Transverse colon (tissue), 4 donors: Measurements from ENCODE around the gene TFAP2E. TPM values are rescaled to one million over a fixed set of nuclear protein-coding genes. Genes with fewer than 3 reads are reported as not detected.

Experiments used
- DNase-seq: peaks from one replicate; pipeline ENCODE4 v3.0.0-alpha.2; 2019
- H3K27ac ChIP-seq, 4 donors: fragments of 200-600 bp; sonication (generic); 2 replicates each; pipeline ENCODE4 v1.5.1; 2016 to 2018; ENCODE audit warnings: inconsistent platforms in 4 of 4
- H3K27me3 ChIP-seq: fragments of 200-600 bp; sonication (generic); 2 replicates; pipeline ENCODE4 v1.5.1; 2017; ENCODE audit warnings: inconsistent platforms
- H3K36me3 ChIP-seq, 4 donors: fragments of 200-600 bp; sonication (generic); 2 replicates each; pipeline ENCODE4 v1.5.1; 2017 to 2019; ENCODE audit warnings: inconsistent platforms in 4 of 4
- H3K4me1 ChIP-seq, 4 donors: fragments of 200-600 bp; sonication (generic); 2 replicates each; pipeline ENCODE4 v1.5.1; 2017 to 2020; ENCODE audit warnings: inconsistent platforms in 4 of 4
- H3K4me3 ChIP-seq, 4 donors: fragments of 200-600 bp; sonication (generic); 1 replicate in 1 of 4; 2 replicates in 3 of 4; pipeline versions ENCODE4 v1.5.1 to v1.6.1; 2017 to 2019; ENCODE audit warnings: inconsistent platforms in 4 of 4
- H3K9me3 ChIP-seq, 2 donors: fragments of 200-600 bp; sonication (generic); 2 replicates each; pipeline ENCODE4 v1.5.1; 2017 to 2019; ENCODE audit warnings: inconsistent platforms in 2 of 2
- CTCF ChIP-seq, 5 experiments: fragments of 200-600 bp in 3 of 5; fragments of 450-650 bp in 2 of 5; sonication (generic) in 3 of 5; IDR thresholded peaks; 1 replicate in 2 of 5; 2 replicates in 3 of 5; pipeline ENCODE4 v1.5.1; 2016 to 2017; ENCODE audit warnings: antibody characterized with exemption in 5 of 5, inconsistent platforms in 3 of 5, mild to moderate bottlenecking in 2 of 5, moderate library complexity in 1 of 5
- EP300 ChIP-seq: sonication (generic); formaldehyde crosslinking; IDR thresholded peaks from one replicate; pipeline ENCODE4 v1.6.1; 2017; ENCODE audit warnings: antibody characterized with exemption, low read depth
- POLR2A ChIP-seq: fragments of 450-650 bp; IDR thresholded peaks from one replicate; pipeline ENCODE4 v1.6.1; 2016; ENCODE audit warnings: antibody characterized with exemption, mild to moderate bottlenecking, moderate library complexity
- POLR2AphosphoS5 ChIP-seq, 3 donors: sonication (generic); formaldehyde crosslinking; IDR thresholded peaks; one replicate each; pipeline ENCODE4 v1.6.1; 2016; ENCODE audit warnings: antibody characterized with exemption in 3 of 3
- WGBS, 2 donors: methylation state at CpG; one replicate each; pipeline ENCODE4 v1.1.5; 2018; ENCODE audit warnings: low coverage in 1 of 2; 5-methylcytosine and 5-hydroxymethylcytosine counted together
- in situ Hi-C, 4 donors: fragments of 200-750 bp; cut with MboI; loops; one replicate each; pipeline versions ENCODE4 v1.15.0 to v1.15.1; 2017; ENCODE audit warnings: low sequenced_read_pairs in 3 of 4, low pct_ligation_motif_present in 1 of 4, low pct_unique_long_range_greater_than_20kb in 1 of 4
- intact Hi-C: fragments of 100-400 bp; cut with DNase I; formaldehyde crosslinking; loops from one replicate; pipeline ENCODE4 v1.15.1; 2023; ENCODE audit warnings: low total_unique reads
- total RNA-seq, 4 donors: library from RNA; depleted of rRNA; stranded (reverse); fragments of >200 nt; gene quantifications; one replicate each; pipeline ENCODE4 v1.1.0, GENCODE V29; 2016

TFAP2E gene
- total RNA-seq, 4 donors from 2014 or later: 0.27 to 1.4 TPM; not detected in 2

- H3K36me3 ChIP-seq: peaks cover 0 to 13% (median 0%) of the 10 kb centered on the region in 4 donors
- H3K4me3 ChIP-seq: no peak overlapping the region
- in situ Hi-C loops: no loop called here
- TF ChIP-seq CTCF (IDR thresholded peaks at IDR 0.05) (no peak), POLR2A (no peak), EP300 (no peak), POLR2AphosphoS5 (IDR thresholded peaks at IDR 0.05) (no peak)
- no peak overlapping the region for H3K27ac ChIP-seq
- intact Hi-C loops: no loop called here
- H3K9me3 ChIP-seq: no peaks in the 10 kb centered on the region
- WGBS, 2 donors: 88 to 100% methylated on average over 1 to 3 of the region's 3 CpGs
- peak; percentile 35 for DNase-seq
- H3K27me3 ChIP-seq: no peaks in the 10 kb centered on the region
- peaks cover 5 to 13% (median 9%) of the 10 kb centered on the region in 4 donors for H3K4me1 ChIP-seq
These were observed 28.1 kb upstream of the TFAP2E start for GRCh38 chr1:35544976-35545375.

DNA sequence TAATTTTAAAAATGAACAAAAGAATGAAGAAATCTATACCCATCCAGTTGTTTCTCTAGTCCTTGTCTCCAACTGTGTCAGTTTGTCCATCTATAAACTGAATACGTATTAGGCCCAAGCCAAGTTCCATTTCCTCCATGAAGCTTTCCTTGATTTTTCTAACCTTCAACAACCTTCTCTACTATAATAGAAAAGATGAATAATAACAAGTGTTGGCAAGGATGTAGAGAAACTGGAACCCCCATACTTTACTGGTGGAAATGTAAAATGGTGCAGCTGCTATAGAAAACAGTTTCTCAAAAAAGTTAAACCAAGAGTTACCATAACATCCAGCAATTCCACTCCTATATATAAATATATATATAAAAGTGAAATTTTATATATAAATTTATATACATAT is 26.5 kb upstream of the TFAP2E start:
- DNase-seq: no peak
- intact Hi-C loops (no loop called here), in situ Hi-C loops (no loop called here)
- H3K27ac ChIP-seq: no peak overlapping the region
- H3K4me1 ChIP-seq: peaks cover 0 to 4% (median 3%) of the 10 kb centered on the region in 4 donors
- H3K27me3 ChIP-seq: no peaks in the 10 kb centered on the region
- no peak overlapping the region for H3K4me3 ChIP-seq
- 98 to 100% methylated on average over 1 of the region's 1 CpG for WGBS, 2 donors
- TF ChIP-seq EP300 (no peak), CTCF (IDR thresholded peaks at IDR 0.05) (no peak), POLR2AphosphoS5 (IDR thresholded peaks at IDR 0.05) (no peak), POLR2A (no peak)
- H3K36me3 ChIP-seq: peaks cover 0 to 29% (median 5%) of the 10 kb centered on the region in 4 donors
- H3K9me3 ChIP-seq: no peaks in the 10 kb centered on the region

- no peak for TF ChIP-seq EP300
- TF ChIP-seq POLR2AphosphoS5 (IDR thresholded peaks at IDR 0.05): no peak
- no peak for TF ChIP-seq CTCF (IDR thresholded peaks at IDR 0.05)
- TF ChIP-seq POLR2A: no peak
- H3K36me3 ChIP-seq: peaks cover 0 to 47% (median 13%) of the 10 kb centered on the region in 4 donors
- H3K4me1 ChIP-seq: peaks cover 17 to 40% (median 37%) of the 10 kb centered on the region in 4 donors
- no peak for DNase-seq
- no peaks in the 10 kb centered on the region for H3K27me3 ChIP-seq
- in situ Hi-C loops (loop anchor here in 2 of 4 donors (25.0 kb wide), 2 partner anchors 92 to 367 kb away; partner anchors contain the start of gene SFPQ (in 2 of the 2)), intact Hi-C loops (no loop called here)
- no peaks in the 10 kb centered on the region for H3K9me3 ChIP-seq
- H3K4me3 ChIP-seq: no peak overlapping the region
- 67 to 72% methylated on average over 2 of the region's 2 CpGs for WGBS, 2 donors
- no peak overlapping the region for H3K27ac ChIP-seq
These were observed 19.3 kb upstream of the TFAP2E start for GRCh38 chr1:35553851-35554250.

GRCh38 chr1:35554266-35555211 is 18.6 kb upstream of the TFAP2E start:
- H3K4me1 ChIP-seq: peaks cover 17 to 43% (median 37%) of the 10 kb centered on the region in 4 donors
- no peak for TF ChIP-seq POLR2A
- no peak for TF ChIP-seq CTCF (IDR thresholded peaks at IDR 0.05)
- no peak for TF ChIP-seq EP300
- TF ChIP-seq POLR2AphosphoS5 (IDR thresholded peaks at IDR 0.05): no peak
- DNase-seq: no peak
- intact Hi-C loops: no loop called here
- in situ Hi-C loops: loop anchor here in 2 of 4 donors (25.0 kb wide), 2 partner anchors 92 to 367 kb away; partner anchors contain the start of gene SFPQ (in 2 of the 2)
- no peaks in the 10 kb centered on the region for H3K27me3 ChIP-seq
- no peak overlapping the region for H3K4me3 ChIP-seq
- H3K27ac ChIP-seq: no peak overlapping the region
- H3K9me3 ChIP-seq: no peaks in the 10 kb centered on the region
- WGBS, 2 donors: 35 to 53% methylated on average over 5 to 7 of the region's 7 CpGs
- peaks cover 0 to 47% (median 13%) of the 10 kb centered on the region in 4 donors for H3K36me3 ChIP-seq
